ENCODE measurements around the gene FRMD5.

FRMD5 gene

DNA sequence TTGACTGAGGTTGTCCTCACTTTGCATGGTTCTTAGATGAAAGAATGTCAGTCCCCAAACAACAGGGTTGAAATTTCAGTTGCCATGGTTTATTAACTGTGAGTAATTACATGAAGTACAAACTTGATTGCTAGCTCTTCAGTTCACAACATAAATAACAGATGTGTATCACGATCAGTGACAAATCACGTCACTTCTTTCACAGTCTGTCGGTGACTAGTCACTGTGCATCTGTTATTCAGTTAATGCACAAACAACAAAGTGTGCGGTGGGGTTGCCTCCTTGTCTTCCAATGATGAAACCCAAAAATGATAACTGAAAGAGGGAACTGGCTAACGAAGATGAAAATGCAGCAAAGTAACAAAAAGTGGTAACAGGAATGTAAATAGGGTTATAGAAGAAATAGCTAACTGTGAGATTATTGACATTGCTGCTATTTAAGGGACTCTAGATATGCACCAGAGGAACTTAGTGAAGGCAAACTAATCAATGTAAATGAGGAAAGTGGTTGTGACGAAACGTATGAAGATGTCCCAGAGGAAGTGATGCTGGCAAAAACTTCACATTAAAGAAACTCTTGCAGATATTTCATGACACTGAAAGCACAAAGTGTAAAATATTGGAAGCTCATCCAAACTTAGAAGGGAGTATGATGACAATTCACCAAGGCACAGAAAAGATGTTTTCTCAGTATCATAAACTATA, 208.9 kb downstream of the FRMD5 start:
- TF ChIP-seq CTCF (IDR thresholded peaks at IDR 0.05; ENCODE audit: borderline replicate concordance, insufficient read depth, low read depth, low read length), result no peak
- no peak overlapping the region for H3K4me3 ChIP-seq (ENCODE audit: low read depth, low read length)

DNA sequence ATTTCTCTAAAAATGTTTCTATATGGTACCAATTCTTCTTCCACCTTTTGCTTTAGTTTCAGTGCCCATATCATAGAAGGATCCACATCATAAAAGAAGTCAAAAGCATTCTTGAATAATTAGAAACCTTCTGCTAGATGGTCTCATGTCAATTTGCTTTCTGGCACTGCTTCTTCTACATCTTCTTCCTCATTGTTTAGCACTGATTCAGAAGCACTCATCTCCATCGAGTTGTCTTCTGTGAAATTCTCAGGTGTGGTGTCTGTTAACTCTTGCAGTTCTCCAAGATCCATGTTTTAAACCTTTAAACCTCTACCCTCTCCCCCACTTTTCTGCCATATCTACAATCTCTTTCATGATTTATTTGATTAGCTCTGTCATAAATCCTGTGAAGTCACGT, 213.5 kb downstream of the FRMD5 start:
- no peak overlapping the region for H3K4me3 ChIP-seq (ENCODE audit: low read depth, low read length)
- no peak for TF ChIP-seq CTCF (IDR thresholded peaks at IDR 0.05; ENCODE audit: borderline replicate concordance, insufficient read depth, low read depth, low read length)

DNA sequence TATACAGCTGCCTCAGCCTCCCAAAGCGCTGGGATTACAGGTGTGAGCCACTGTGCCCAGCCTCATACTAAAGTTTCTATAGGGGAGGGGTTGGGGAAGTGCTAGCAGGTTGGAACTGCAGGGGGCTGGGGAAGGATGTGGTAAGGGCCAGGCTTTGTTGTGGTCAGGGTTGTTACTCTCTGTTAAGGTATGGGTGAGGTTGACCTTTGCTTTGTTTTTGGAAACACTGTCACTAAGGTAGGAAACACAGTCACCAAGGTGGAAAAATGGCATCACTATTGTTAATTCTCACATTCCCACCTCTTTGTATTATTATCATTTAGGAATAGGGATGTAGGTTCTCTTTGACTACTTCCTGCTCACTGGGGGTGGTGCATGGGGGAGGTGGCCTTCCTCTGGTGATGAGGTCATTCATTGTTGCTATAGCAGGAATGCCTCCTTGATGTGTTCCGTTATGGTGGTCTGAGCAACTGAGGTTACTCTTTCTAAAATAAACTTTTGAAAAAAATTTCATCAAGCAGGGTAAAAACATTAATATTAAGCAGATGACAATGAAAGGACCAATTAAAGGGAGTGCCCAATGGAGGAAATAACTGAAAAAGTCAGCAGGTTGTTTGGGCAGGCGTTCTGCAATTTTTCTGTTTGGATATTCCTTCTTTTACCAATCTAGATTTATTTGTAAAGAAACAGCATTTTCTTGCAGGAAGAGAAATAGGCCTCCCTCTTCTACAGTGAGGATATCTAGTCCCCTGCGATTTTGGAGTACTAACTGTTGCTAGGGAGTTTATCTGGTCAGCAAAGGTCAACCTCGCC, 217.8 kb downstream of the FRMD5 start:
- no peak for TF ChIP-seq CTCF (IDR thresholded peaks at IDR 0.05; ENCODE audit: borderline replicate concordance, insufficient read depth, low read depth, low read length)
- H3K4me3 ChIP-seq (ENCODE audit: low read depth, low read length), result no peak overlapping the region

GRCh38 chr15:43975770-43976169, 219.3 kb downstream of the FRMD5 start:
- no peak overlapping the region for H3K4me3 ChIP-seq (ENCODE audit: low read depth, low read length)
- no peak for TF ChIP-seq CTCF (IDR thresholded peaks at IDR 0.05; ENCODE audit: borderline replicate concordance, insufficient read depth, low read depth, low read length)

GRCh38 chr15:43975326-43975725, 219.7 kb downstream of the FRMD5 start:
- no peak overlapping the region for H3K4me3 ChIP-seq (ENCODE audit: low read depth, low read length)
- no peak for TF ChIP-seq CTCF (IDR thresholded peaks at IDR 0.05; ENCODE audit: borderline replicate concordance, insufficient read depth, low read depth, low read length)

GRCh38 chr15:43974852-43975251, 220.2 kb downstream of the FRMD5 start:
- no peak for TF ChIP-seq CTCF (IDR thresholded peaks at IDR 0.05; ENCODE audit: borderline replicate concordance, insufficient read depth, low read depth, low read length)
- no peak overlapping the region for H3K4me3 ChIP-seq (ENCODE audit: low read depth, low read length)
